HG03457 (cell line): ENCODE measurements around the gene R3HDM2.

ENCODE experiments used
- ATAC-seq: cut with Tn5 transposase; IDR thresholded peaks from one replicate; pipeline ENCODE4 v1.9.1; 2021; ENCODE audit warnings: moderate number of reproducible peaks; ENCODE audit not compliant: unreplicated experiment

R3HDM2 gene

DNA sequence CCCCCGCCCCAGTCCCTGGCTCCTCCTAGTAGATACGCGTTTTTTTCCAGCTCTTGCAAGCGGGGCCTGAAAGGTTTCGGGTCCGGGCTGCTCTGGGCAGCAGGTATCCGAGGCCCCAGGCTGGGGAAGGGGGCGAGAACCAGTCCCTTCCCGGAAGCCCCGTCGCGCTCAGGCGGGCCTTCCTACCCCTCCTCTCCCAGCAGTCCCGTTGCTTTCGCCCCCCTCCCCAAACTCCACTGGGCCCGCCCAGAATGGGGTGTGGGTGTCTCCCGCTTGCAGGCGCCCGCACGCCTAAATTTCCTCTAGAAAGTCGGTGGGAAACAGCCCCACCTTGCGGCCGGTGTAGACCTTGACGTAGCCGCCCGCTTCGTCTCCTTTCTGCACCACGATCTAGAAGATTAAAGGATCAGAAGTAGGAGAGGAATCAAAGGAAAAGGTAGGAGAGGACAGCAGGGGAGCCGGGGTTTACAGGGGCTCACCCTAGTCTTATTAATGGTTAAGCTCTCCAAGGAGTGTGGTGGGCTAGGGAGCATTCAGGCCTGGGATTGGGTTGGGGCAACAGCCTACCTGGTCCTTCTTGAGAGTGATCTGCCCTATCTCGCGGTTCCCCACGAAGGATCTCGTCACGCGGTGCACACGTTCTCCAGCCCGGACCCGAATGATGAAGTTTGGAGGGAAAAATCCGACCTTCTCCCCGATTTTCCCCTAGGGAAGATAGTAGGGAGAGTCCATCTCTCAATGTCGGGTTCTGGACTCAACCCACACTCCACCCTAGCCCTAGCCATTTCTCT, 187.1 kb downstream of the R3HDM2 start:
- no peak for ATAC-seq

DNA sequence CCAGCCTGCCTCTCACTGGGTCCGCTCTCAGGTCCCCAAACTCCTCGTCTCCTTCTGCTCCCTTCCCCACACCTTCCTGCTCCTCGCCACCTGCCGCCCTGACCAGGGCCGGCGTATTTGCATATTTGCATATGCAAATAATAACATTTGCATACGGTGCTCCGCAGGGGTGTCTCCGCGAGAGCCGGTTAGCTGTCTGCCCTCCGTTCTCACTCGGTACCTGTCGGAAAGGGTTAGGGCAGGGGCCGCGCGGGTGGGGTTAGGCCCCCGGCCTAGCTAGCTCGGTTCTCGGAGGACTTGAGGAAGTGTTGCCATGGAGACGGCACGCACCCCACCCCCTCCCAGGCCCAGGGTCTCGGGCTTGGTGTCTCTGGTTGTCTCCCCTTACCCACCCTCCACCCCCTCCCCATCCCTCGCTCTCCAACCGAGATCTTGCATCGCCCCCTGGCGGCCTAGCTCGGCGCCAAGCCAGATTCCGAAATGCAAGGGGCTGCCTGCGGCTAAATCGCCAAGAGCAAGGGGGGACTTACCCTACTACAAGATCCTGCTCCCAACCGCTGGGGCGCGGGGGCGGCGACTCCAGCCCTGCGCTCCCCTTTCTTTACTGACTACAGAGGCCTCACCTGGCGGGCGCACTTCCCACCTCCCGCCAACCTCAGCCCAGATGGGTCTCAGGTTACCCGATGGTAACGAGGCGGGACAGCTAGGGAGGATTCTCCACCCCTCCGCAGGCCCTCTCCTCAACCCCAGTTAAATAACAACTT, 188.0 kb downstream of the R3HDM2 start:
- ATAC-seq = no peak

DNA sequence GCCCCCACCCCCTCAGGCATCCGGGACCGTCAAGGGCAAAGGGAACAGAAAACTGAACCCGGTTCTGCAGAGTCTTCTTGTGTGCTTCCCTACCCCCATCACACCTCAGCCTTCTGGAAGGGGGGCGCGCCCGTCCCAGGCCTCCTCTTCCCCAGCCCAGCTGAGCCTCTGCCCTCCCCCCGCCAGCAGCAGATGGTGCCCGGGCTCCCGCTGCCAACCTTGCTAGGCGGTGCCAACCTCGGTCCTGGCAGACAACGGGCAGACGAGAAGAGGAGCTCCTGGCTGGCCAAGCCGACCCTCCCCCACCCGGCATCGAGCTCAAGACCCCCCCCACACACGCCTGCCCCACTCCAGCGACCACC, 188.5 kb downstream of the R3HDM2 start:
- ATAC-seq = no peak

DNA sequence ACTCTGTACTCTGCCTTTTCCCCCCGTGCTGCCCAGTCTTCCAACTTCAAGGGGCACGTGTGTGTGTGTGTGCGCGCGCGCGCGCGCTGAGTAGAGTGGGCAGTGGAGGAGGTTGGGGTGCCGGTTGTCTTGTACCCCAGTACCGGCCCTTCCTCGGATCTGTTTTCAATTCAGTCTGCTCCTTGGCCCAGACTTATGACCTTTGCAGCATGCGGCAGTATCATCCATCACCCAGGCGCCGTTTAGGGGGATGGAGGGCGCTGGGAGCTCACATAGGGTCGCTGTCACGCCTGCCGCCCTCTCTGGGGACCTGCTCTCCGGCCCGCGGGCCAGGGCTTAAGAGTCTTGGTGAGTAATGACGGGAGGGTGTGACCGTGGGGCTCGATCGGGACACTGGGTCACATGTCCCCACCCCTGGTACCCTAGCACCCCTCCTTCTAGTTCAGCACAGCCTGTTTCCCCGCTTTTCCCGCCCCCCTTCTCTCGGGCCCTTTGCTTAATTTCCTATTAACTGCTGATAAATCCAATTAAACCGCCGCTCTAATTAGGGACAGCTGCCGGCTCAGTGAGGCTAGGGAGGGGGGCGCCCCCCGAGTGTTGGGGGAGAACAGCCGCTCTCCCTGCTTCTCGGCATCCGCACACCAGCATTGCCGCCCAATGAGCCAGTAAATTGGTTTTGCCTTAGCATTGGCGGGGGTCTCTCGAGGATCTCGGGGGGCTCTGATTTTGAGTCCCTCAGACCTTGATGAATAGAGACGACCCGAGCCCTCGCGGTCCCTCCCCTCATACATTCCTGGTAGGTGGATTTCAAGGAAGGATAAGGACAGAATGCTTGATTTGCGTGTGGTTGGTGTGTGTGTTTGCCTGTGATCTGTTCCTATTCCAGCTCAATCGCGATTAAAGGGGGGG, 189.2 kb downstream of the R3HDM2 start:
- ATAC-seq = no peak

DNA sequence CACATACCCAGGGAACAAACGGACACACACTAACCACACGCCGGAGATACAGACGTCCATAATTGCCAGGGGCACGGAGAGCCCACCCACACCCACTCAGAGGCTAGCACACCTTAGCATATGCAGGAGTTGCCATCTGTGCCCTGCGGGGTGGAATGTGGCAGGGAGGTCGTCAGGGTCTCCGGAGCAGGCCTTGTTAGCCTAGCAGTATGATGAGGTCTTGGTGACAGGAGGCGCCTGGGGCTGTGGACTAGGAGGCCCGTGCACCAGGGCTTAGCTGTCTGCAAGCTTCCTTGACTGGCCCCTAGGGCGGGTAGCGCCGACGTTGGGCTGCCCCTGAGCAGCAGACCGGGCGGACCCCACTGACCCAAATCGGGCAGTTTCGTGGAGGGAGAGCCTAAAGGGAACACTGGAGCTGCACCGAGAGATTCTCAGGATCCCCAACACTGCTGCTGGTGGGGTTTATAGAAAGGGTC, 189.9 kb downstream of the R3HDM2 start:
- no peak for ATAC-seq

DNA sequence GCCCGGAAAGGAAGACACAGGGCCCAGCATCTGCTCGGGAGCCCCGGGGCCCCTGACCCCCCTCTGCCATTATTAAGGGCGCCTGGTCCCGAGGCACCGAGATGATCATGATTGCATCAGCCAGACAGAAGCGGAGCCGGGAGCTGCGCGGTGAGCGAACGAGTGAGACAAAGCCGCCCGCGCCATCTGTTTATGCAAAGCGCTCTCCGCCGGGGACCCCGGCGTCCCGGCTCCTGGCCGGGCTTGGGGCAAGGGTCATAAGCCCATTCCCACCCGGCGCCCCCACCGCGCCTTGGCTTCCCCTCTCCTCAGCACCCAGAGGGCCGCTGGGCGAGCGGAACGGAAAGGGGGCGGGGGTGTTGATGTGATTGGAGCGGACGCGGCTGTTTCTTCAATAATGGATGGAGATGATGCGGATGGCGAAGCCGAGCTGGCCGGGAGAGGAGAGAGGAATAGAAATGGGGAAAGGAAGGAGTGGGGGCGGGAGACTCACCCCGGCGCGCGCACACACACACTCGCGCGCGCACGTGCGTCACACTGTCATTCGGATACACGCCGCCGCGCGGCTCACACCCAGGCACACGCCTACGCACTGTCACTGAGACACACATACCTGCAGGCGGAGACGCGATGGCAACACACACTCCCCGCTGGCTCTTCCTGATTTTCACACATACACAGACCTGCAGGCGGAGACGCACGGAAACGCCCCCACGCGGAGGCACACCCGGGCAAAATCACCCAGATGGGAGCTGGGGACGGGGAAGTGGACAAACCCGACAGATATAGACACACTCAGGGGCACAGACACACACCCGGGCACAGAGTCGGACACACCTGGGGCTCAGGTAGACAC, 190.5 kb downstream of the R3HDM2 start:
- no peak for ATAC-seq

DNA sequence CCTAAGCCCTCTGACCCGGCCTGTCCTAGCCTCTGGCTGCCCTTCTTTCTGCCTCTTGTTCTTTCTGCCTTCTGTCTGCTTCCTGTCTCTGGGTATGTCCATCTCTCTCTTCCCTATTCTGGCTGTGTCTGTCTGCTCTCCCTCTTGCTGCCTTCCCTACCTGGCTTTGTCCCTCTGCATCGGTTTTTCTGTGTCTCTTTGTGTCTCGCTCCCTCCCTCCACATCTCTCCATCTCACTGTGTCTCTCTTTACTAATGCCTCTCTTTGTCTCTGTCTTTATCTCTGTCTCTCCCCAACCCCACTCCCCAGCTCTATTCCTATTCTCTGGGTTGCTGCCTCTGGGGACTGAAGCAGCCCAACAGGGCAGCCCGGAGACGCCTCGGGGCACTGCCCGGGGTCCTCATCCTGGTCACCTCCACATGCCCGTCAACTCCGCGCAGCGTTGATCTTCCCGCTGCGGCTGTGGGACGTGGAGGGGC, 191.2 kb downstream of the R3HDM2 start:
- ATAC-seq = no peak

DNA sequence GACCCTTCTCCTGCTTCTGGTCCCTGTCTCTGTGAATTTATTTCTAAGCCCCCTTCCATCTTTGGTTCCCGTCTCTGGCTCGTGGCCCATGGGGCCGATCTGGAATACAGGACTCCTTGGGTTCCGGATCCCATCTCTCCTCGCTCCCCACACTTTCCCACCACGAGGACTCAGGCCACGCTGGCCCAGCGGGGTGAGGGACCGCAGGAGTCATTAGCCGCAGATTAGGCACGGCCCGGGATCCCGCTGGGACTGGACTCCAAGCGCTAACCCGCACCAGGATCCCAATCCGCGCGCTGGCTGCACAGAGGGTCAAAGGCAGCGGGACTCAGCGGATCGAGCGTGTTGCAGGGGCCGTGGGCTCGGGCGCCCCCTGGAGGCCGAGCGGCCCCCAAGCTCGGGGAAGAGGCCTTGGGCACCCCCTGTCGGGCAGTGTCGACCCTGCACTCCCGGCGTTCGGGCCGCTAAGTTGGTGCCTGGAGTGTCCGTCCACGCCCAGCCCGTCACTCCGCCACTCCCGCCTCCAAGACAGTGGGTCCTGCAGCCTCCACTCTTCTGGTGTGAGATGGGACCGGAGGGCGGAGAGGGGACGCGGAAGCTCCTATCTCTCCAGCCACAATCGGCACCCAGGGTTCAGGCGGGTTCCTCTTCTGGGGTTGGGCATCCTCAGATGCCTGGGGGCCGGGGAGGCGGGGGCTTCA, 191.8 kb downstream of the R3HDM2 start:
- ATAC-seq = peak; percentile 53

DNA sequence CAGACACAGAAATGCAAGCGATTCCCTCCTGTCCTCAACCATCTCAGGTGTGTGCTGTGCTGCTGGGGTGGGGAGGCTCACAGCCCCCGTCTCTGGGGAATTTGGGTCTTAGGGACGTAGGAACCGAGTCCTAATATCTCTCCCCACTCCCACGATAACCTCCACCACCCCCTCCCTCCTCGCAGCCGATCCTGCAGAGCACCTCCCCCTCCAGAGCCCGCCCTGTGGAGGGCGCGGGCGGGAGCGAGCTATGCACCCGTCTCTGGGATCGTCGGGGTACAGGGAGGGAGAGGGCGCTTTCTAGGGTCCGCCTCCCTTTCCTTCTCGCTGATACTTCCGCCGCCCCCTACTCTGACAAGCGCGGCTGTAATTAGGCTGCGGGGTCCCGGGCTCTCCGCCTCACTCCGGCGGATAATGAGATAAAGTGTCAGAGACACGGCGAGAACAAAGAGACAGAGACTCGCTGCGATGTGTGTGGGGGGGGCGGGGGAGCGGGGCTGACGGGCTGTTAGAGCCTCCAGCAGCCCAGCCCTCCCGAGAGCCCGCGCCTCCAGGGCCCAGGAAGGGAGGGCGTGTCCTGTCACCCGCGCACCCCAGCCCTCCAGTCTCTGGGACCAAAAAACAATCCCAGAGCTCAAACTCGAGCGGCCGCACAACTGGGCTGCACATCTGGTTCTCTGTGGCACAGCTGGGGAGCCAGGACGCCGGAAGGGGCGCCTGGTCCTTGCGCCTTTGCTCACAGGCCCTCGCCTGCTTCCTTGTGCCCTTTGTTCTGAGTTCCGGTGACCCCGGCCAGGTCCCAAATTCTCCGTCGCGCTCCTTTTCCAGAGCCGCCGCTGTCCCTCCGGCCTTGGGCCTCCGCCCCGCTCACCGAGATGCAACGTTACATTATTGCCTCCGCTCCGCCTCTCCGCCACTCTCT, 192.7 kb downstream of the R3HDM2 start:
- no peak for ATAC-seq

DNA sequence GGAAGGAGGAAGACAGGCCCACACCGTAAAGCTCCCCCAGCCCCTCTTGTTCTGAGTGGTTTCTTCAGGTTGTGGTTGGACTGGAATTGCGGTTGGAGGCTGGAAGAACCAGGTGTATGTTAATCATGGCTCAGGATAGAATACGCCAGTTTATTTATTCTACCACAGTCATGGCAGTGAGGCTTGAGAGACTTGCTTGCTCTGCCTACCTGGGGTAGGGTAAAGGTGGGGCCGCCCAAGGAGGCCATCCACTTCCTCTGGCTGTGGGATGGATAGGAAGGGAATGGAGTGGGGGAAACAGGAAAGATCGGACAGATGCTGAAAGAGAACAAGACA, 193.3 kb downstream of the R3HDM2 start:
- no peak for ATAC-seq

DNA sequence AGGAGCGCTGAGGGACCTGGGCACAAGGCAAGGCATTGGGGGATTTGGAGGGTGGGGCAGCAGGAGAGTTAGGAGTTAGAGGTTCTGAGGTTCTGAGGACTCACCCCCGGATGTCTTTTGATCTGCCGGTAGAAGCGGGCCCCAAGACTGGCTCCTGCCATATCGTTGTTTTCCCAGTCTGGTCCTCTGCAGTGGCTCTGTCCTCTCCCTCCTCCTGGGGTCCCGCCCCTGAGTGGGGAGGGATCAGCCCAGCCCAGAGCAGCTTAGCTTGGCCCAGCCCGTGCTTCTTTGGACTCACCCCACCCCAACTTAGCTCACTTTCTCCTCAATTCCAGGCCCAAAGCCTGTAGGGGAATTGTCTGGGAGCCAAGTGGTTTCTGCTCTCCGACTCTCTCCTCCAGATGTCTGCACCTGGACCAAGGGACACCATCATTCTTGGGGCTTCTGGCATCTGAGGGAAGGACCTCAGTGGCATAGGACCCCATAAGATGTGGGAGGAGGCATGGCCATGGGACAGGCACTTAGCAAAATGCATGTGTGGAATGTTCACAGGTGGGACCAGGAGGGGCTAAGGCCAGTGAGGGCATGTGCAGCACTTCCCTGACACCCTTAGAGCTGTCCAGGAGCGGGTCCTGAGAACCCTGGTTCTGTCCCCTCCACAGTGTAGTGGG, 193.8 kb downstream of the R3HDM2 start:
- ATAC-seq = no peak

DNA sequence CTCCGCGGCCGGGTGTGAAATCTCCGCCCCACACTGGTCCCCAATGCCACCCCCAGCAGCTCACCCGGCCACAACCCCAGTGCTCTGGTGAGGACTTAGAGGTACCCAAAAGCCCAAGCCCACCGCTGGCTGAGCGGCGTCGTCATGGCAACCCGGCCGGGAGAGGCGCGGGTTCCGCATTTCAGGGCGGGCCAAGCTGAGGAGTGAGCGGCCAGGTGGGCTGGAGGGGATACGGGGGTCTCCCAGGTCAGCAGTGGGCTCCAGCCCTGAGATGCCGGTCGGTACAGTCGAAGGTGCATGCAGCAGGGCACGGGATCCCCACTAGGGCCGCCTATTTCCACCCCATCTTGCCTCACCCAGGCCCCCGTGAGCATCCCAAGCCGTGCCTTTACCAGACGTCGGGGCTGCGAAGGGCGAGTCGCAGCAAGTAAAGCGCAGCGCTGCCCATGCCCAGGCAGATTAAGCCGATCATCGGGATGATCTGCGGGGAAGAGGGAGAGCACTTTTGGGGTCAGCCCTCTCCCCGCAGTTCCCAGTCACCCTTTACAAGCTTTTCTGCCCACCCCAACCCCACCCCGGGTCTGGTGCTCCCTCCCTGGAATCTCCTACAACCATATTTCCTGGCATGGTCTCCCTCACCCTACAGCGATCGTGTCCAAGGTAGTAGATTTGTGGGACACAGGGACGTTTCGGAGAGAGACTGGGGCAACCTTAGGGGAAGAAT, 194.5 kb downstream of the R3HDM2 start:
- no peak for ATAC-seq

DNA sequence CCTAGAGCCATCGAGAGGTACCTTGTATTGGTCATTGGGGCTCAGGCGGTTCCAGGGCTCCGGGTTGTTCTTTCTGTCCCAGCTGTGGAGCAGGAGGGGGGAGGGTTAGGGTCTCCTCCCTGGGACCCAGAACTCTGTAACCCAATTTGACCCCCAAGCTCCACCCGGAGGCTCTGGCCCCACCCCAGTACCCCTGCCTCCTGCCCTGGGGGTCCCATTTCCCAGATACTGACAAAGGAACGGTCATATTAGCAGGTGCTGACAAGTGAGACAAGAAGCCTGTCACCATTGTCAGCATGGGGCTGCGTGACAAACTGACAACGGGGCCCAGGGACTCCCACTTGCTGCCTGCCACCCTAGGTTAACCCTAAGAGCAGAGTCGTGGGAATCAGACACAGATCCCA, 195.1 kb downstream of the R3HDM2 start:
- ATAC-seq = no peak

DNA sequence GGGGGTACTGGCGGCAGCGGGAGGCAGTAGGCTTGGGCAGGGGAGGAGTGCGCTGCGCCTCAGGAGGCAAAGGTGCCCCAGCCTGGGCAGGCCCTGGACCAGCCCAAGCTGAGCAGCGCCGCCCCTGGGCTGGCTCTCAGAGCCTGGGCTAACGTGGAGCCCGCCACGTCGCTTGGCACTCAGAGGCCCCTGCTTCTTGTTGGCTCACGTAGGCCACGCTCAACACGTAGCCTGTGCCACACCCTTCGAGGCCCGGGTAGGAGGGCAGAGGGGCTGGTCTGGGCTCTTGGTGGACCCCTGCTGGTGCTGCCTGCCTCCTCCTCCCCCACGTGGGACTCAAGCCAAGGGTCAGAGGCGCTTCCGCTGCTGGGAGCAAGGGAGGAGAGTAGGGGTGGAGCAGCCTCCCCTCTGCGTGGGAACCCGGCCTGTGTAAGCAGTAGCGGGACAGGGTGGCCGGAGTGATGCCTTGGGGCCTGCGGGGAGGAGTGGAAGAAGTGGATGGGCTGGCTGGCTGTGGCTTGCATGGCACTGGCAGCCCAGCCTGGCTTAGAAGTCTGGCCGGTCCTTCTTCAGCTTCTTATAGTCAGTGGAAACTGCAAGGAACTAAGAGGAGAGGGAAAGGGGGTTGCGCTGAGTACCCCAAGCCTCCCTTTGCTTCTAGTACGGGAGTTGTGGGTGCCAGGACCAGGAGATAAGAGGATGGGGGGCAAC, 195.7 kb downstream of the R3HDM2 start:
- ATAC-seq = no peak

DNA sequence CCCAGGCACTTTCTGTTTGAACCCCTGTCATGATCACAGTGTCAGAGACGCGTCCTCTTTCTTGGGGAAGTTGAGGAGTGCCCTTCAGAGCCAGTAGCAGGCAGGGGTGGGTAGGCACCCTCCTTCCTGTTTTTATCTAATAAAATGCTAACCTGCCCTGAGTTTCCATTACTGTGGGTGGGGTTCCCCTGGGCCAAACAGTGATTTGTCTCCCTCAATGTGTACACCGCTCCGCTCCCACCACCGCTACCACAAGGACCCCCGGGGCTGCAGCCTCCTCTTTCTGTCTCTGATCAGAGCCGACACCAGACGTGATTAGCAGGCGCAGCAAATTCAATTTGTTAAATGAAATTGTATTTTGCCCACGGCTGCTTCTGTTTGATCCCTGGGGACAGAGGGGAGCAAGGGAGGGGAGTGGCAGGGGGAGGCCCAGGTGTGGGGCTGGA, 196.2 kb downstream of the R3HDM2 start:
- ATAC-seq = no peak

DNA sequence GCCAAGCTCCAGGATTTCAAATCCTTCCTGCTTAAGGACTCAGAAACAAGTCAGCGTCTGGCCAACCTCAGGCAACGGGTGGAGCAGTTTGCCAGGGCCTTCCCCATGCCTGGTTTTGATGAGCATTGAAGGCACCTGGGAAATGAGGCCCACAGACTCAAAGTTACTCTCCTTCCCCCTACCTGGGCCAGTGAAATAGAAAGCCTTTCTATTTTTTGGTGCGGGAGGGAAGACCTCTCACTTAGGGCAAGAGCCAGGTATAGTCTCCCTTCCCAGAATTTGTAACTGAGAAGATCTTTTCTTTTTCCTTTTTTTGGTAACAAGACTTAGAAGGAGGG, 196.6 kb downstream of the R3HDM2 start:
- no peak for ATAC-seq
